ENCODE results near the gene SIN3A.
A peak's percentile ranks its signal among the peaks of the same experiment; 100 is the strongest.
"Not testable (repeated sequence)": the region's sequence is repeated elsewhere in the genome, so short reads cannot be mapped to it uniquely, and the experiment has no call there.

The SIN3A gene

DNA sequence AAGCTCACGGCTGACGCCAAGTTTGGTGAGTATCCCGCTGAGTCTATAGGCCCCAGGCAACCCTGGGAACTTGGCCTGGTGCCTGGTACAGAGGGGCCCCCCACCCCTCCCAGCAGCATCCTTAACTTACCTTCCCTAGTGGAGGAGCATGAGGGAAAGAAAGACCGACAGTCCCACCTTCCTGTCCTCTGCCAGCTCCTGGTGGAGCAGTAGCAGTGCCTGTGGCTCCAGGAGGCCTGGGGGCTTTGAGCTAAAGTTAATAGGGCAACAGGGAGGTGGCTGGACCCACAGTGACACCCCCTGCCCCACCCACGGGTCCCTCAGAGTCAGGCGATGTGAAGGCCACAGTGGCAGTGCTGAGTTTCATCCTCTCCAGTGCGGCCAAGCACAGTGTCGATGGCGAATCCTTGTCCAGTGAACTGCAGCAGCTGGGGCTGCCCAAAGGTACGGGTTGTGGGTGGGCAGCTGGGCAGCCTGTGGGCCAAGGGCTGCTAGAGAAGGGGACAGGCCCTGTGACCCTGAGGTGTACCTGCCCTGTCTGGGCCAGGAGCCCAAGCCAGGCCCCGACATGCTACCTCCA lies 112.7 kb downstream of the SIN3A start:
- Histone ChIP-seq H3K4me1 (ENCODE audit: control insufficient read depth in 1 of 2, insufficient read depth in 2 of 2, low read length in 2 of 2) (peaks cover 6 to 9% of the 10 kb centered on the region in 2 donors), H3K27me3 (ENCODE audit: control insufficient read depth in 1 of 2, insufficient read depth in 2 of 2, low read length in 2 of 2) (no peaks in the 10 kb centered on the region), H3K9ac (ENCODE audit: low read depth in 1 of 2, low read length in 2 of 2) (no peak overlapping the region), H3K36me3 (ENCODE audit: control insufficient read depth in 1 of 2, insufficient read depth in 2 of 2, low read length in 2 of 2) (peaks cover 0 to 10% of the 10 kb centered on the region in 2 donors), H3K27ac (ENCODE audit: low read depth, low read length) (no peak overlapping the region), H3K9me3 (ENCODE audit: control insufficient read depth in 1 of 2, low read length in 2 of 2) (no peaks in the 10 kb centered on the region), H3K4me3 (ENCODE audit: low read depth in 1 of 2, low read length in 2 of 2) (no peak overlapping the region)

GRCh38 chr15:75335705-75336355 lies 115.7 kb downstream of the SIN3A start, which contains the start of gene COMMD4:
Gene COMMD4 (plus strand): TSS chr15:75336063. CDS start chr15:75336090, 27 bp downstream.
- H3K4me1 ChIP-seq (ENCODE audit: control insufficient read depth in 1 of 2, insufficient read depth in 2 of 2, low read length in 2 of 2) = peaks cover 6 to 9% of the 10 kb centered on the region in 2 donors

GRCh38 chr15:75335313-75335704 lies 116.2 kb downstream of the SIN3A start:
- Histone ChIP-seq H3K4me3 (ENCODE audit: low read depth in 1 of 2, low read length in 2 of 2) (peak overlapping the region; percentile 77 to 85), H3K27ac (ENCODE audit: low read depth, low read length) (no peak overlapping the region), H3K27me3 (ENCODE audit: control insufficient read depth in 1 of 2, insufficient read depth in 2 of 2, low read length in 2 of 2) (no peaks in the 10 kb centered on the region), H3K4me1 (ENCODE audit: control insufficient read depth in 1 of 2, insufficient read depth in 2 of 2, low read length in 2 of 2) (peaks cover 6 to 9% of the 10 kb centered on the region in 2 donors), H3K36me3 (ENCODE audit: control insufficient read depth in 1 of 2, insufficient read depth in 2 of 2, low read length in 2 of 2) (peaks cover 0 to 7% of the 10 kb centered on the region in 2 donors), H3K9ac (ENCODE audit: low read depth in 1 of 2, low read length in 2 of 2) (peak overlapping the region; percentile 69 to 80), H3K9me3 (ENCODE audit: control insufficient read depth in 1 of 2, low read length in 2 of 2) (no peaks in the 10 kb centered on the region)

More at GRCh38 chr15:75335705-75336355, 115.7 kb downstream of the SIN3A start, which contains the start of gene COMMD4:
- Histone ChIP-seq H3K9ac (ENCODE audit: low read depth in 1 of 2, low read length in 2 of 2) (peak within 1 kb of the TSS; percentile 69 to 80), H3K27ac (ENCODE audit: low read depth, low read length) (peak within 1 kb of the TSS; percentile 14), H3K27me3 (ENCODE audit: control insufficient read depth in 1 of 2, insufficient read depth in 2 of 2, low read length in 2 of 2) (no peaks in the 10 kb centered on the region), H3K4me3 (ENCODE audit: low read depth in 1 of 2, low read length in 2 of 2) (peak within 1 kb of the TSS; percentile 77 to 85), H3K36me3 (ENCODE audit: control insufficient read depth in 1 of 2, insufficient read depth in 2 of 2, low read length in 2 of 2) (peaks cover 0 to 7% of the 10 kb centered on the region in 2 donors), H3K9me3 (ENCODE audit: control insufficient read depth in 1 of 2, low read length in 2 of 2) (no peaks in the 10 kb centered on the region)

DNA sequence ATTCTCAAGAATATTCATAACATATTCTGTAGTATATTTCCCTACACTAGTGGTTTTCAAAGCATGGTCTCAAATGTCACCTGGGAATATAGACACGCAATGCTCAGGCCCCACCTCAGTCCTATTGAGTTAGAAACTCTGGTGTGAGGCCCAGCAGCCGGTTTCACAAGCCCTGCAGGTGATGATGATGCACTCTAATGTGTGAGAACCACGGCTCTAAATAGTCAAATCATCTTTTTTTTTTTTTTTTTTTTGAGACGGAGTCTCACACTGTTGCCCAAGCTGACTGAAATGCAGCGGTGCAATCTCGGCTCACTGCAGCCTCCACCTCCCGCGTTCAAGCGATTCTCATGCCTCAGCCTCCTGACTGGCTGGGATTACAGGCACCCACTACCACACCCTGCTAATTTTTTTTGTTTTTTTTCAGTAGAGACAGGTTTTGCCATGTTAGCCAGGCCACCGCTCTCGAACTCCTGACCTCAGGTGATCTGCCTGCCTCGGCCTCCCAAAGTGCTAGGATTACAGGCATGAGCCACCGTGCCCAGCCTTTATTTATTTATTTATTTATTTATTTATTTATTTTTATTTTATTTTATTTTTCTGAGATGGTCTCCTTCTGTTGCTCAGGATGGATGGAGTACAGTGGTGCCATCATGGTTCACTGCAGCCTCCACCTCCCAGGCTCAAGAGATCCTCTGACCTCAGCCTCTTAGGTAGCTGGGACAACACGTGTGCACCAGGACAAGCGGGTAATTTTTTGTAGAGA lies 117.7 kb downstream of the SIN3A start:
- not testable (repeated sequence) for H3K27ac ChIP-seq (ENCODE audit: low read depth, low read length); H3K9ac ChIP-seq (ENCODE audit: low read depth in 1 of 2, low read length in 2 of 2); H3K4me1 ChIP-seq (ENCODE audit: control insufficient read depth in 1 of 2, insufficient read depth in 2 of 2, low read length in 2 of 2); H3K27me3 ChIP-seq (ENCODE audit: control insufficient read depth in 1 of 2, insufficient read depth in 2 of 2, low read length in 2 of 2); H3K4me3 ChIP-seq (ENCODE audit: low read depth in 1 of 2, low read length in 2 of 2); H3K36me3 ChIP-seq (ENCODE audit: control insufficient read depth in 1 of 2, insufficient read depth in 2 of 2, low read length in 2 of 2); H3K9me3 ChIP-seq (ENCODE audit: control insufficient read depth in 1 of 2, low read length in 2 of 2)

GRCh38 chr15:75332093-75332492 lies 119.4 kb downstream of the SIN3A start:
- not testable (repeated sequence) for H3K4me3 ChIP-seq (ENCODE audit: low read depth in 1 of 2, low read length in 2 of 2); H3K9me3 ChIP-seq (ENCODE audit: control insufficient read depth in 1 of 2, low read length in 2 of 2); H3K36me3 ChIP-seq (ENCODE audit: control insufficient read depth in 1 of 2, insufficient read depth in 2 of 2, low read length in 2 of 2); H3K4me1 ChIP-seq (ENCODE audit: control insufficient read depth in 1 of 2, insufficient read depth in 2 of 2, low read length in 2 of 2); H3K27ac ChIP-seq (ENCODE audit: low read depth, low read length); H3K9ac ChIP-seq (ENCODE audit: low read depth in 1 of 2, low read length in 2 of 2); H3K27me3 ChIP-seq (ENCODE audit: control insufficient read depth in 1 of 2, insufficient read depth in 2 of 2, low read length in 2 of 2)

DNA sequence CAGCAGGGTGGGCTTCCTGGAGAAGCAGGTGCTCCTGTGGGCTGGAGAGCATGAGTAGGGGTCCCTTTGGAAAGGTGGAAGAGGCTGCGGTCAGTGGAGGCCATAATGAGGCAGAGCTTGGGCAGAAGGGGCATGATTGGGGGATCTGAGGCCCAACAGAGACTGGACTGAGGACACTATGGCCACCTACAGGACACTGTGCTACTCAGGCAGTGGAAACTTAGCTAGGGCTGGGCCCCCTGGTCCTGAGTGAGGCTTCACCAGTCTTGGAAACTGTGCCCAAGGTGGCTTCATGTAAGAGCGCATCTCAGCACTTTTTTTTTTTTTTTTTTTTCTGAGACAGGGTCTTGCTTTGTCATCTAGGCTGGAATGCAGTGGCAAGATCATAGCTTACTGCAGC lies 121.9 kb downstream of the SIN3A start:
- Histone ChIP-seq H3K9me3 (ENCODE audit: control insufficient read depth in 1 of 2, low read length in 2 of 2) (no peaks in the 10 kb centered on the region), H3K36me3 (ENCODE audit: control insufficient read depth in 1 of 2, insufficient read depth in 2 of 2, low read length in 2 of 2) (no peaks in the 10 kb centered on the region), H3K27ac (ENCODE audit: low read depth, low read length) (no peak overlapping the region), H3K9ac (ENCODE audit: low read depth in 1 of 2, low read length in 2 of 2) (no peak overlapping the region), H3K4me1 (ENCODE audit: control insufficient read depth in 1 of 2, insufficient read depth in 2 of 2, low read length in 2 of 2) (no peaks in the 10 kb centered on the region), H3K4me3 (ENCODE audit: low read depth in 1 of 2, low read length in 2 of 2) (no peak overlapping the region), H3K27me3 (ENCODE audit: control insufficient read depth in 1 of 2, insufficient read depth in 2 of 2, low read length in 2 of 2) (no peaks in the 10 kb centered on the region)

GRCh38 chr15:75328493-75329314 lies 122.8 kb downstream of the SIN3A start:
- Histone ChIP-seq H3K9me3 (ENCODE audit: control insufficient read depth in 1 of 2, low read length in 2 of 2) (no peaks in the 10 kb centered on the region), H3K27ac (ENCODE audit: low read depth, low read length) (no peak overlapping the region), H3K9ac (ENCODE audit: low read depth in 1 of 2, low read length in 2 of 2) (no peak overlapping the region), H3K27me3 (ENCODE audit: control insufficient read depth in 1 of 2, insufficient read depth in 2 of 2, low read length in 2 of 2) (no peaks in the 10 kb centered on the region), H3K4me1 (ENCODE audit: control insufficient read depth in 1 of 2, insufficient read depth in 2 of 2, low read length in 2 of 2) (no peaks in the 10 kb centered on the region), H3K4me3 (ENCODE audit: low read depth in 1 of 2, low read length in 2 of 2) (no peak overlapping the region), H3K36me3 (ENCODE audit: control insufficient read depth in 1 of 2, insufficient read depth in 2 of 2, low read length in 2 of 2) (no peaks in the 10 kb centered on the region)

DNA sequence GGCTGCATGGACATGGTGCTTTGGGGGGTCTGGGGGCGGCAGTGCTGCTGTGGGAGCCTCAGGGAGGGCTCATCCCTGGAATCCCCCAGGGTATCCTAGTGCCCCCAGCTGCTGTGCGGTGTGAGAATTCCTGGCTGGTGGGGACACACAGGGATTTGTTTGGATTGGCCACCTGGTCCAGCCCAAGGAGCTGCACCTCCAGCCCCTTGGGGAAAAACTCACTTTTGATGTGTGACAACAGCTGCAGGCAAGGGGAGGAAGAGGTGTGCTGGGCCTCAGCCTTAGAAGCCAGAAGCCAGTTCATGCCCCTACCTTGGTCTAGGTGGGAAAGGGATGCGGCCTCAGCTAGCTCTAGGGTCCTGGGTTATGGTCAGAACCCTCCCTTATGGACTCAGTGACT lies 124.0 kb downstream of the SIN3A start:
- H3K4me3 ChIP-seq (ENCODE audit: low read depth in 1 of 2, low read length in 2 of 2) = no peak overlapping the region
- no peaks in the 10 kb centered on the region for H3K4me1 ChIP-seq (ENCODE audit: control insufficient read depth in 1 of 2, insufficient read depth in 2 of 2, low read length in 2 of 2)
- H3K9me3 ChIP-seq (ENCODE audit: control insufficient read depth in 1 of 2, low read length in 2 of 2) = no peaks in the 10 kb centered on the region
- no peaks in the 10 kb centered on the region for H3K36me3 ChIP-seq (ENCODE audit: control insufficient read depth in 1 of 2, insufficient read depth in 2 of 2, low read length in 2 of 2)
- H3K27ac ChIP-seq (ENCODE audit: low read depth, low read length) = no peak overlapping the region
- H3K9ac ChIP-seq (ENCODE audit: low read depth in 1 of 2, low read length in 2 of 2) = no peak overlapping the region
- no peaks in the 10 kb centered on the region for H3K27me3 ChIP-seq (ENCODE audit: control insufficient read depth in 1 of 2, insufficient read depth in 2 of 2, low read length in 2 of 2)

- Histone ChIP-seq H3K9me3 (ENCODE audit: control insufficient read depth in 1 of 2, low read length in 2 of 2) (no peaks in the 10 kb centered on the region), H3K4me1 (ENCODE audit: control insufficient read depth in 1 of 2, insufficient read depth in 2 of 2, low read length in 2 of 2) (no peaks in the 10 kb centered on the region), H3K9ac (ENCODE audit: low read depth in 1 of 2, low read length in 2 of 2) (no peak overlapping the region), H3K4me3 (ENCODE audit: low read depth in 1 of 2, low read length in 2 of 2) (no peak overlapping the region), H3K27me3 (ENCODE audit: control insufficient read depth in 1 of 2, insufficient read depth in 2 of 2, low read length in 2 of 2) (no peaks in the 10 kb centered on the region), H3K36me3 (ENCODE audit: control insufficient read depth in 1 of 2, insufficient read depth in 2 of 2, low read length in 2 of 2) (no peaks in the 10 kb centered on the region), H3K27ac (ENCODE audit: low read depth, low read length) (no peak overlapping the region)
Observed at GRCh38 chr15:75327005-75327404, 124.5 kb downstream of the SIN3A start.
